ENCODE results near the gene C6orf62.
"Not testable (repeated sequence)": the region's sequence is repeated elsewhere in the genome, so short reads cannot be mapped to it uniquely, and the experiment has no call there.

Gene C6orf62

GRCh38 chr6:24699521-24700359 lies 19.2 kb downstream of the C6orf62 start:
- no peak for DNase-seq (ENCODE audit: low spot score)

GRCh38 chr6:24696097-24696496 lies 22.9 kb downstream of the C6orf62 start:
- no peak for DNase-seq (ENCODE audit: low spot score)

DNA sequence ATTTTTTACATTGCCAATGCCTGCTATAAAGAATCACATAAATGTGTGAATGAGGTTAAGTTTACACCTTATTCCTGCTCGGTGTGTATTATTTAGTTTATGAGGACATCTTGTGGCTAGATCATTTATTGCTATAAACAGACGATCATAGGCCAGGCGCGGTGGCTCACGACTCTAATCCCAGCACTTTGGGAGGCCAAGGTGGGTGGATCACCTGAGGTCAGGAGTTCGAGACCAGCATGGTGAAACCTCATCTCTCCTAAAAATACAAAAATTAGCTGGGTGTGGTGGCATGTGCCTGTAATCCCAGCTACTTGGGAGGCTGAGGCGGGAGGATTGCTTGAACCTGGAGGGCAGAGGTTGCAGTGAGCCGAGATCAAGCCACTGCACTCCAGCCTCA lies 23.3 kb downstream of the C6orf62 start:
- peak; percentile 56 for DNase-seq (ENCODE audit: low spot score)

GRCh38 chr6:24694198-24694597 lies 24.8 kb downstream of the C6orf62 start:
- DNase-seq (ENCODE audit: low spot score): no peak

DNA sequence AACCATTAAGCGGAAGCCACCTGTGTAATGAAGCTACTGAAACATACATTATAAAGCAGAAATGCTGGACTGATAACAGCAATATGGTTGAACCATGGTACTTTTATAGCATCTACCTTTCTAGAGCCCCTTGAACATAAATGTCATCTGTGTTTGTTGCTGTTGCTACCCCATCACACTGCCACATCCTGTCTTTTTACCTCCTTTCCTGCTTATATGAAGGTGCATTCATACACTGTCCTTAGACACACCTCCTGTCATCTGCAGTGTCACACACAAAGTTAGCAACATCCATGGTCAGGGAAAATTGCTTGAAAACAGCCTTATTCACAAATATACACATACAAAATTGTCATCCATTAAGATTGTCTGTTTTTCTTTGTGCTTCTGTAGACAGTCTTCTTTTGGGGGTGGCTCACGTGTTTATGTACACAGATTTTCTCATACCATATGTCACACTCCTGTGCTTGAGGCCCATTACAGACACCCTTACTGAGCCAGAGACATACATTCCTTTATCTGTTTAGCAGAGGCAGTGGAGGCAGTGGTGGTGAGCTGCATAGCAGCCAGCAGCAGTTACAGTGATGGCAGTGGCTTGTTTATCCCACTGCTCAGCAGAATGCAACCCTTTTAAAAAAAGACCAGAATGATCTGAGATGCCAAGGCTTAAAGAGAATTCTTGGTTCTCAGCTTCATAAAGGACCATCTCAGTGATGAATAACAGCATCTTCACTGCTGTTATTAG lies 25.9 kb downstream of the C6orf62 start:
- DNase-seq (ENCODE audit: low spot score): no peak

DNA sequence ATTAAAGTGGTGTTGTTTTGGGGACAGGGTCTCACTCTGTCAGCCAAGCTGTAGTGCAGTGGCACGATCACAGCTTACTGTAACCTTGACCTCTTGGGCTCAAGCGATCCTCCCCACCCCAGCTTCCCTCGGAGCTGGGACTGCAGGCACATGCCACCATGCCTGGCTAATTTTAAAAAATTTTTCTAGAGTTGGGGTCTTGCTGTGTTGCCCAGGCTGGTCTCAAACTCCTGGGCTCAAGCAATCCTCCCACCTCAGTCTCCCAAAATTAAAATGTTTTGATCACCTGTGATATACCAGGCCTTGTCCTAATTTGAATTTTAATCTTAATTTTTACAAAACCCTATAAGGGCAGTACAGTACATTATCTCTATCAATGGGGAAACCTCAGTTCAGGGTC lies 26.5 kb downstream of the C6orf62 start:
- no peak for DNase-seq (ENCODE audit: low spot score)

- no peak for DNase-seq (ENCODE audit: low spot score)
These were observed 27.0 kb downstream of the C6orf62 start for GRCh38 chr6:24692003-24692402.

DNA sequence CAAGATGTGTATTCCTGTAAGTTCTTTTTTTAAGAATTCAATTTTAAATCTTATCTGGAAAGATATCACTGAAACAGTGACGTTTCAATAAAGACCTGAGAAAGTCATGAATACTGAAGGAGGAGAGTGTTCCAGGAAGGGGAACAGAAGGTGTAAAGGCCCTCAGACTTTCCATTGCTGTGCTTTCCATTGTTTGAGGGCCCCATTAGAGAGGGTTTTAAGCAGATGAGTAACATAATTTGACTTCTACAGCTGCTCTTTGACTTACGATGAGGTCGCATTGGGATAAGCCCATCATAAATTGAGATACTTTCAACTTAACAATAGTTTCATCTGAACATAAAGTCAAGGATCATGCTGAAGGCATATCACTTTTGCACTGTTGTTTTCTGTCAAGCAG lies 27.4 kb downstream of the C6orf62 start:
- DNase-seq (ENCODE audit: low spot score): no peak

- no peak for DNase-seq (ENCODE audit: low spot score)
These were observed 28.4 kb downstream of the C6orf62 start for GRCh38 chr6:24690593-24690992.

DNA sequence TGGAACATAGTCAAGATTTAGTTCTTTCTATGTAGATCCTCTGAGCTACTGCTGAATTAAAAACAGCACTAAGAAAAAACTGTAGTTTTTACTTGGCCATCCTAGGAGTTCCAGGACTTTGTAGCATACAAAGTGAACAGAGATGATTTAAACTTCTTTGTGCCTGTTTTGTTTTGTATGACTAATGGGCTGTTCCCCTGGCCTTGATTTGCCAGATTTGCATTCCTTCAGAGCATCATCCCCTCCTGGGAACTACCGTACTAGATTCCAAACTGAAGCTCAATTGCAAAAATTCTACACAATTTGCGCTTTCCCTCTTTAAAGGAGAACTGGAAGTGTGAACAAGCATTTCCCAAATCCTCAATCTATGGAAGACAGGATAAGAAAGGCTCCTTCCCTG lies 29.0 kb downstream of the C6orf62 start:
- DNase-seq (ENCODE audit: low spot score): no peak

GRCh38 chr6:24686946-24687345 lies 32.0 kb downstream of the C6orf62 start:
- no peak for DNase-seq (ENCODE audit: low spot score)

DNA sequence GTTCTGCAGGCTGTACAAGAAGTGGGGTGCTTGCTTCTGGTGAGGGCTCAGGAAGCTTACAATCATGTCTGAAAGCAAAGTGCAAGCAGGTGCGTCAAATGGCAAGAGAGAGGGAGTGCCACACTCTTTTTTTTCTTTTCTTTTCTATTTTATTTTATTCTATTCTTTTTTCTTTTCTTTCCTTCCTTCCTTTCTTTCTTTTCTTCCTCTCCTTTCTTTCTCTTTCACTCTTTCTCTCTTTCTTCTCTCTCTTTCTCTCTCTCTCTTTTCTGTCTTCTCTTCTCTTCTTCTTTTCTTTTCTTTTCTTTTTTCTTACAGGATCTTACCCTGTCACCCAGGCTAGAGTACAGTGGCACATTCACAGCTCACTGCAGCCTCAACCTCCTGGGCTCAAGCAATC lies 32.5 kb downstream of the C6orf62 start:
- DNase-seq (ENCODE audit: low spot score): no peak

GRCh38 chr6:24683297-24684296 lies 35.4 kb downstream of the C6orf62 start:
- no peak for DNase-seq (ENCODE audit: low spot score)

DNA sequence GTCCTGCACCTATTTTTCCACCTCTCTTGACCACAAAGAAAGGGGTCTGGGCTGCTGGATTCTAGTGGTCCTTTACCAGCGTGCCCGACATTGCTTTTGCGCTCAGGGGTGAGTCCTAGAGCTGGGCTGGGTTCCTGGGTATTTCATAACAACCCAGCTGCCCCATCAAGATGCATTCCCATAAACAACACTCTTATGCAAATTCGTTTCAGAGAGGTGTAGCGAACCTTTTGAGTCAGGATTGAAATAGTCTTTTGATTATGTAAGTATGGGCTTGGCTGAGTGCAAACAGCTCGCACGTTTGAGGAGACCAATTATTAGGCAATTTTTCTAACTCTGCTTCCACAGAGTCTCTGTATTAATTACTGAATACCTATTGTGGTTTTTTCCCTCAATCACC lies 38.4 kb downstream of the C6orf62 start:
- no peak for DNase-seq (ENCODE audit: low spot score)

- not testable (repeated sequence) for DNase-seq (ENCODE audit: low spot score)
These were observed 40.1 kb downstream of the C6orf62 start for GRCh38 chr6:24678792-24679352.

DNA sequence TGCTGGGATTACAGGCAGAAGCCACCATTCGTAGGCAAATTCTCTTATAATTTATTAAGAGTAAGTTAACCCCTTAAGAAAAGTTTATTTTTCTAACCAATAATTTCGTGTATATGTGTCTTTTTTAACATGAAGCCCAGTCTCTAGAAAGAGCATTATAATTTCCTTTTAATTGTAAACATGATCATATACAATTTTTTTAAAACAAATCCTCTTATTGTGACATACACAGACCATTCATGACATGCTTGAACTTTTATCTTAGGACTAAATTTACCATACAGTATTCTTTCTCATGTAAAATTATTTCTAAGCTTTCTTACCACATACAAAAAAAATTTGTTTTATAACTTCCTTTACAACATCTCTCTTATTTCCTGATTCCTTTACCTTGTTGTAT lies 45.3 kb downstream of the C6orf62 start:
- DNase-seq (ENCODE audit: low spot score): no peak

- no peak for DNase-seq (ENCODE audit: low spot score)
These were observed 46.3 kb downstream of the C6orf62 start for GRCh38 chr6:24672620-24673182.

GRCh38 chr6:24671077-24671476 lies 47.9 kb downstream of the C6orf62 start:
- not testable (repeated sequence) for DNase-seq (ENCODE audit: low spot score)

GRCh38 chr6:24670492-24670891 lies 48.5 kb downstream of the C6orf62 start:
- not testable (repeated sequence) for DNase-seq (ENCODE audit: low spot score)

- DNase-seq (ENCODE audit: low spot score): no peak
These were observed 50.0 kb downstream of the C6orf62 start for GRCh38 chr6:24668997-24669361.

Measured in Ammon's horn (tissue), 1 donor.